GM21825 (cell line): ENCODE measurements around the gene TUSC2.

ENCODE experiments used
- ATAC-seq: cut with Tn5 transposase; IDR thresholded peaks from one replicate; pipeline ENCODE4 v1.9.1; 2021; ENCODE audit warnings: mild to moderate bottlenecking, moderate library complexity; ENCODE audit not compliant: unreplicated experiment

TUSC2 gene

GRCh38 chr3:50354850-50355249 is 26.8 kb upstream of the TUSC2 start:
- no peak for ATAC-seq

DNA sequence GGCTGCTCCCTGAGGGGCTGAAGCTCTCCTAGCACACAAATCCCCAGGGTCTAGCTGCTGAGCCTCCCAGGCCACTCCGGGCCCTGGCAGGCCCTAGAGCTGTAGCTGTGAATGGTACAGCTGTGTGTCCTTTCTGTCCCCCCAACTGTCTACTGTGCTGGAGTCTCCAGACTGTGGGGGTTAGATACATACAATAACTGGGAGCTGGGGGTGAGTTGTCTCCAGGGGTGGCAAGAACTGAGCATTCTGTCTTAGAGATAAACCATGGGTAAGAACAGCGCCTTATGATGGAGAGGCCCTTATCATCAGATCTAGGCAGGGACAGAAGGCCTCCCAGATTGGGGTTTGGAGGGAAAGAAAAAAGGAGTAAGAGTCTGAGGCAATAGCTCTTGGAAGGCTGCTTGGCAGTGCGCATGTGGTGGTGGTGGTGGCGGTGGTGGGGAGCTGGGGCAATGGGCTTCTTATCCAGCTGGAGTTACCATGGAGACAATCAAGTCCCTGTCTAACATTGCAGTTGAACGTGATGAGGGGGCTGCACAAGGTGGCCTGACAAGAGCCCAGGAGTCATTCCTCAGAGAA is 26.3 kb upstream of the TUSC2 start:
- ATAC-seq: no peak

DNA sequence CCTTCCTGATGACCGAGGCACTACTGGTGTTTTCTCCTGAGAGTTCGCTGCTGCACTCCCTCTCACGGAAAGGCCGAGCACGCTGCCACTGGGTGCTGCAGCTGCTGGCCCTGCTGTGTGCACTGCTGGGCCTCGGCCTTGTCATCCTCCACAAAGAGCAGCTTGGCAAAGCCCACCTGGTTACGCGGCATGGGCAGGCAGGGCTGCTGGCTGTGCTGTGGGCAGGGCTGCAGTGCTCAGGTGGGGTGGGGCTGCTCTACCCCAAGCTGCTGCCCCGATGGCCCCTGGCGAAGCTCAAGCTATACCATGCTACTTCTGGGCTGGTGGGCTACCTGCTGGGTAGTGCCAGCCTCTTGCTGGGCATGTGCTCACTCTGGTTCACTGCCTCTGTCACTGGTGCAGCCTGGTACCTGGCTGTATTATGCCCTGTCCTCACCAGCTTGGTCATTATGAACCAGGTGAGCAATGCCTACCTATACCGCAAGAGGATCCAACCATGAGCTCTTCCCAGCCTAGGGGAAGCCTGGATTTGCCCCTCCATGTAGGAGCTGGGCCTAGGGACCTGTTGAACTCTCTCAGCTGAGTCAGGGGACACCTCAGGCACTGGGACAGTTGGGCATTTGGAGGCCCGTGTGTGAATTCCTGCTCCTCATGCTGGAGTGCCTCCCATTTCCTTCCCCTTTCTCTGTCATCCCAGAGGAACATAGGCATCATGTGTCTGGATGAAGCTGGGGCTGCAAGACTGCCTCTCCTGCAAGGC is 25.4 kb upstream of the TUSC2 start:
- no peak for ATAC-seq

DNA sequence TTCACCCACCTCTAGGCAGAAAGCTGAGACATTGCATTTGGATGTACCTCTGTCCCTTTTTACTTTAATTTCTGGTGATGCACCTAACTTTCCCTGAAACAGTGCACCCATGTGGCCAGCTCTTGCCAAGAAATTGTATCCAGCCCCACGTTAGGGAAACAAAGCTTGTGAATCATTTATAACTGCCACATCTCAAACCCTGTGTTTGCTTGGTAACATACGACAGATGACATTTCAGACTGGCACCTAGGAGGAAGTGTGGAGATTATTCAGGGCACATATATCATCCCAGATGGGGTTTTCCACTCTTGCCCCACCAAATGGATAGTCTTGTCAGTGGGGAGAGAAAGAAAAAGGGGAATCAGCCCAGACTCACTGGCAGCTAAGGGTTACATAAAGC is 24.8 kb upstream of the TUSC2 start:
- no peak for ATAC-seq

DNA sequence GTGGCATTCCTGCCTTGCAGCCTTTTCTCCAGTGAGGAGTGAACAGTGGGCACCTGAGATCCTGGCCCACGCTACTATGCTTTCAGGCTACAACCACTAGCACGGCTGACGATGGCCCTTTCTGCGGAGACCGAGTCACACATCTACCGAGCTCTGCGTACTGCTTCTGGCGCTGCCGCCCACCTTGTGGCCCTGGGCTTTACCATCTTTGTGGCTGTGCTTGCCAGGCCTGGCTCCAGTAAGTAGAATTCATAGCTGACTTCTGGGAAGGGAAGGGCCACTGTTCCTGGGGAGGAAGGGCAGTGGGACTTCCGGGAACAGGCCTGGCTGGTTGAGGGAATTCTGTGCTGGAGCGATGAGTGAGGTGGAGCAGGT is 23.3 kb upstream of the TUSC2 start:
- no peak for ATAC-seq

DNA sequence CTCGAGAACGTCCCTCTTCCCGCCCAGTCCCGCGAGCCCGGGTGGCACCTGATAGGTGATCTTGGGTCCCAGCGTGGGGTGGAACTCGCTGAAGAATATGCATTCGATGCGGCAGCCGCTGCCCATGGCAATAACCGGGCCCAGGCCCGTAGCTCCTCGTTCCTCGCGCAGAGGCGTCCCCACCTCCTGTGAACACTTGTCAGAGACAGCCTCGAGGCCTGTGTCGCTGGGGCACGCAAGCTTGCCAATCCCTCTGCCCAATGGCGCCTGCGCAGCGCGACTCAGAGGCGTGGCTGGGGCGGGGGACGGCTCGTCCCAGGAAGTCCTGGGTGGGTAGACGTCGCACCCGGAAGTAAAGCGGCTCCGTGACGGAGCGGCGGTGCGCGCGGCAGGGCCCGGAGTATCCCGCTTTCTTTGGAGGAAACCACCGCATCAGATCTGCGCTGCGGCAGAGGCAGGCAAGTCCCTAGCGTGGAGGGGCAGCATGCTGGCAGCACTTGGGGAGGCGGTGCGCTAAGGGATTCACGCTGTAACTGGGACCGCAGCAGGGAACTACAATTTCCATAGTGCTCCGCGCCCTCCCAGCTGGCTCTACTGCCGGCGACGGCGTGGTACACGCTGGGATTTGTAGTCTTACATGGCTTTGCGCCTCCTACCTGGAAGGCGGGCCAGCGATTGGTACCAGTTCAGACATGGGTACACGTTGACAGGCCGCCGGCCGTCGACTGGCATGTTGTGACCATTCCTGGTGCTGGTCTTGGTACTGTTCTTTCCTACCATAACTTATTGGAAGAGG is 22.7 kb upstream of the TUSC2 start, which contains the start of the genes CYB561D2 and NPRL2:
CYB561D2 (plus strand) TSS at position 336 of the 796 bp plus-strand sequence. CDS start 572 bp downstream, outside the sequence.
NPRL2 (minus strand) TSS at position 249 of the 796 bp plus-strand sequence; CDS start at position 126, 123 bp downstream.
- peak; percentile 78 for ATAC-seq

GRCh38 chr3:50350213-50350526 is 22.1 kb upstream of the TUSC2 start:
- ATAC-seq: no peak

GRCh38 chr3:50347187-50347813 is 19.3 kb upstream of the TUSC2 start:
- no peak for ATAC-seq

DNA sequence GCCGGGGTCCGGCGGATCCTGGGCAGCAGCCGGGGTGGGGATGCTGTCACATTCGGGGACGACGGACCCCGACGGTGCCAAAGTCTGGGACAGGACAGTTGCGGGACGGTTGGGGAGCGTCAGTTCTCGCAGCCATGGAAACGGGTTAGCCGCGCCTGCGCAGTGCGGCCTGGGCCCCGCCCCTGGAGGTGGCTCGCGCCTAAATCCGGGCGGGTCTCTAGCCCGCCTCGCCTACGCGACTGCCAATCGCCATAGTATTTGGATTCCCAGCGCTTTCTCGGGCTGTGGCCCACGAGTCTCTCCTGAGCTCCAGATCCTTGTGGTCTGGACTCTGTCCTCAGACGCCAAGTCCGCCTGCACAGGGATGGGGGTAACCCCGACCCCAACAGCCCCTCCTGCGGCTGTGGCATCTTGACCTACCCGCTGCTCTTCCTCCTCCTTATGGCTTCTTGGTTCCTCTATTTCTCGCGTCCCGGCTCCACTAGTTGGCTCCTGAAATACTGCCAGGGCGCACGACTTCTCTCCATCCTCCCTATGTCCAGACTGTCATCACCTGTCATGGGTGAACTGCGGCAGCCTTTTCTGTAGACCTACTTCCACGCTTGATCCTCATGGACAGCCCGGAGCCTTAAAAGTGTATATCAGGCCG is 17.7 kb upstream of the TUSC2 start, which contains the start of gene ZMYND10:
ZMYND10 (minus strand) TSS at position 147 of the 649 bp plus-strand sequence. CDS start 153 bp downstream, outside the sequence.
- no peak for ATAC-seq

GRCh38 chr3:50345008-50345407 is 17.0 kb upstream of the TUSC2 start:
- ATAC-seq: no peak

DNA sequence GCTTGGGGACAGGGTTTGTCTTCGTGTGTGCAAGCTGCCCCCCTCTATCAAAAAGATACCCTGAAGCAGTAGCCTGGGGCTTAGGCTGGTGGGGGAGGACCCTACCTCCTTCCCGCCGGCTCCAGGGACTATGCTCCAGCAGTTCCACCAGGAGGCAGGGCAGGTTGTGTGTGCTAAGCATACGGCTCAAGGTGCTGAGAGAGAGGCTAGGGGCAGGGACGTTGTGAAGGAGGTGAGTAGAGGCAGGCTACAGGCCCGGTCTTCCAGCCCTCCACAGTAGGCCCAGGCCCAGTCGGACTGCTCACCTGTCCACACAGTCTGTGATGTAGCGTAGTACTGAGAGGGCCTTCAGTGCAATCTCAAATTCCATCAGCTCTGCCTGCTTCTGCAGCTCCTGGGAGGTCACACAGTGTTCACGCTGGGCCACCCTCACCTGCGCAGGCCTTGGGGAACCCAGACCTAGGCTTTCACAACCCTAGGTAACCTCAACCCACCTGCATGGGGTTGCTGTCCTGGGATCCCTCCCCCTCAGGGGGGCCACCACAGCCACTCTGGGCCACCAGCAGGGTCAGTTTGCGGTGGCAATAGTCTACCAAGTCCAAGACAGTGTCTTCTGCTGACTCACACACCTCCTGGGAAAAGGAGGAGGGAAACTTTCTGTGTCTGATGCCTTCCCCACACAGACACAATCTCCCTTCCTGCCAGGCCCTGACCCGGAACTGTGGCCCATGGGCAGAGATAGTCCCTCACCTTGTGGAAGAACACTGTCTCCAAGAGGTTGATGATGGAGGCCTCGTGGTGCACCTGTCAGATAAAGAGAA is 15.0 kb upstream of the TUSC2 start:
- ATAC-seq: no peak

DNA sequence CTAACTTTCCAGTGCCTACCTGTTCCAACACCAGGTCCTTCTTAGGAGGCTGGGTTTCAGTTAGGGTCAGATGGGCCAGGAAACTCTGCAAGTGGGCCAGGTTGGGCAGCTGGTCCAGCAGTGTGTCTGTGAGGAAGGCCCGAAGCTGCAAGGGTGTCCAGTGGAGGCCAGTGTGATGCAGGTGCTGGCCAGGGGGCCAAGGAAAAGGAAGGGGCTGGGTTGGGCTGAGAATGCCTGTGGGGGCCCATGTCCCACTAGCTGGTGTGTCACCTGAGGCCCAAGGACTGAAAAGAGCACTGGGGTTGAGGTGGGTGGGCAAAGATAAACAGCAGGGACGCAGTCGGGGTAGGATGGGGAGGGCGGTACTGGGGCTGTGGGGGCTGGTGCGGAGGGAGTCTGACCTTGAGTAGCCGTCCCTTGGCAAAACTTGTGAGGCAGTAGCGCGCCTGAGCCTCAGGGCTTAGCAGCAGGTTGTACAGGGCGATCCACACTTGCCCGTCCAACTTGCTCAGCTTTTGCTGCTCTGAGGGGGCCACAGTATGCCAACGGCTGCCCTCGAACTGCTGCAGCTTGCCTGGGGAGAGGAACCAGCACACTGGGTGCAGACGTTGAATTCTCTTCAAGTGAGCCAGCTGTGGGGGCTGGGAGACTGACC is 14.1 kb upstream of the TUSC2 start:
- no peak for ATAC-seq

- no peak for ATAC-seq
Measured at GRCh38 chr3:50341537-50341936, 13.5 kb upstream of the TUSC2 start.

GRCh38 chr3:50340448-50341329 is 12.7 kb upstream of the TUSC2 start, which contains the start of gene RASSF1:
TSS of gene RASSF1 (minus strand) at chr3:50340836. CDS start at chr3:50340805, 31 bp downstream.
- no peak for ATAC-seq

DNA sequence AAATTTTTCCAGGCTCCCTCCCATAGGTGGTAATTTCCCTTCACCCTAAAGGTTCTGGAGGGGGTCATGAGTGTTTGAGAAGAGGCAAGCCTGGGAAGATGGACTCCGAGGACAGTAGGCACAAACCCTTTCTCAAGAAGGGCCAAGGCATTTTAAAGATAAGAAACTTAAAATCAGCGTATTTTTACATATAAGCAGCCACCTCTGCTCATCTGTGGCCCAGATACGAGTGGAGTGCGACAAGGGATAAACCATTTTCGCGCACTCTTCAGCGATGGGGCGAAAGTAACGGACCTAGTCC is 12.1 kb upstream of the TUSC2 start:
- ATAC-seq: no peak

DNA sequence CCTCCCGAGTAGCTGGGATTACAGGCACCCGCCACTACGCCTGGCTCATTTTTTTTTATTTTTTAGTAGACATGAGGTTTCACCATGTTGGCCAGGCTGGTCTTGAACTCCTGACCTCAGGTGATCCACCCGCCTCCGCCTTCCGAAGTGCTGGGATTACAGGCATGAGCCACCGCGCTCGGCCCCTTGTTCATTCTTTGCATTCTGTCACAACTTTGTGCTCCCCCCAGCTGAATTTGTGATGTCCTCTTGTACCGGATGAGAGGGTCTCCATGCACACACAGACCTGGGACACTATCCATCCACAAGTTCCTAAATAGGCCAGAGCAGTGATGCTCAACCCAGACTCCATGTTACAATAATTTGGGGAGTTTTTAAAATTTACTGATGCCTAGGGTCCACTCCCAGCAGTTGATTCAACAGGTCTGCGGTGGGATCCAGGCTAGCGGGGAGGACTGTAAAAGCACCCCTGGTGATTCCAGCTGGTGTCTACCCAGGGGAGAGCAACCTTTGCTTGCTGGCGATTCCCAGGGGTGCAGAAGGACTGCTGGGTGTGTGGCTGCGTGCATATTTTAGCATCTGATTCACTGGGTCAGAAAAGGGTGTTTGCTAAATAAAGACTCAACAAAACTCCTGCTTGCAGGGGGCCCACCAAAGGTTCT is 11.6 kb upstream of the TUSC2 start:
- ATAC-seq: no peak

DNA sequence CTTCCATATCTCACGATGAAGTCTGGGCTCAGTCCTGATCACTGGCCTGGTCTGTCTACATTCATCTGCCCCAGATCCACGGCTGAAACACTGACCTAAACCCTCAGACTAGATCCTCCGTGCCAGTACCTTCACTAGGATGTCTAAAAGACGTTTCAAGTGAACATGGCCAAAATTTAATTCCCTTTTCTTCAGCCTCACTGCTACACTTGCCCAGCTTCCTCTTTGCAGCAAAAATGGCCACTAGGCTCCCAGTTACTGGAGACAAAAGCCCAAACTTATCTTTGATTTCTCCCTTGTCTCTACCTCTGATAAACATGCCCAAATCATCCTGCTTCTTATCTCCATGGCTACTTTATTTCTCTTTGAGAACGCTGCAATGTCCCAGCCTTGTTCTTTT is 10.9 kb upstream of the TUSC2 start:
- ATAC-seq: no peak
